HUES64 (cell line): Measurements from ENCODE around the gene RNF152.

Experiments used
- H3K27ac ChIP-seq: 2 replicates; pipeline ENCODE4 v1.7.0; 2013; ENCODE audit warnings: low read depth, low read length, inconsistent platforms
- H3K27me3 ChIP-seq: 2 replicates; pipeline ENCODE4 v1.6.1; 2013; ENCODE audit warnings: mild to moderate bottlenecking, low read length; ENCODE audit not compliant: insufficient read depth
- H3K36me3 ChIP-seq: 2 replicates; pipeline ENCODE4 v1.6.1; 2013; ENCODE audit warnings: mild to moderate bottlenecking, low read length; ENCODE audit not compliant: insufficient read depth
- H3K4me1 ChIP-seq: 2 replicates; pipeline ENCODE4 v1.6.1; 2013; ENCODE audit warnings: mild to moderate bottlenecking, low read length, moderate library complexity; ENCODE audit not compliant: insufficient read depth
- H3K4me3 ChIP-seq: 2 replicates; pipeline ENCODE4 v1.5.1; 2013; ENCODE audit warnings: mild to moderate bottlenecking, low read length, moderate library complexity
- H3K9ac ChIP-seq: 2 replicates; pipeline ENCODE4 v1.6.1; 2013; ENCODE audit warnings: mild to moderate bottlenecking, low read depth, low read length
- H3K9me3 ChIP-seq: 2 replicates; pipeline ENCODE4 v1.6.1; 2013; ENCODE audit warnings: low read depth, low read length; ENCODE audit not compliant: insufficient read depth
- WGBS: fragments of 150-250, 120-280 bp; methylation state at CpG from one replicate; pipeline ENCODE4 v1.1.7; 2013; ENCODE audit warnings: missing lambda C conversion rate; 5-methylcytosine and 5-hydroxymethylcytosine counted together

RNF152 gene

DNA sequence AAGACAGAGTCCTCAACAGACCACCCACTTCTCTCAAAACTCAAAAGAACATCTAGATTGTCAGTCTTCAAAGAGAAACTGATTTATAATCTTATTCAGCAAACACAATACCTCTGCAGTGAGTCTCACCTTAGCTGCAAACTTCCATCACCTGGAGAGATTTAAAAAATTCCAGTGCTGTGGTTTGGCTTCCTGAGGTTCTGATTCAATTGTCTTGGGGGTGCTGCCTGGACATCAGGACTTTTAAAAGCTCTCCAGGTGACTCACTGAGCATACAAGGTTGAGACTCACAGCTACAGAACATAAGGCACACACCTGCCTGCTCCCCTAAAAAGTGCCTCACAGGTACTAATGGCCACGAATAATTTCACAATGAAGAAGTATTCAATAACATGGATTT lies 40.3 kb downstream of the RNF152 start:
- H3K4me3 ChIP-seq, result no peak overlapping the region
- H3K36me3 ChIP-seq, result no peaks in the 10 kb centered on the region
- no peaks in the 10 kb centered on the region for H3K9me3 ChIP-seq
- no peak overlapping the region for H3K27ac ChIP-seq
- peaks cover 11% of the 10 kb centered on the region; the same call in 1 of the 2 replicates for H3K4me1 ChIP-seq
- H3K9ac ChIP-seq, result no peak overlapping the region
- no peaks in the 10 kb centered on the region for H3K27me3 ChIP-seq
- WGBS, result 89% methylated on average over 1 of the region's 1 CpG

DNA sequence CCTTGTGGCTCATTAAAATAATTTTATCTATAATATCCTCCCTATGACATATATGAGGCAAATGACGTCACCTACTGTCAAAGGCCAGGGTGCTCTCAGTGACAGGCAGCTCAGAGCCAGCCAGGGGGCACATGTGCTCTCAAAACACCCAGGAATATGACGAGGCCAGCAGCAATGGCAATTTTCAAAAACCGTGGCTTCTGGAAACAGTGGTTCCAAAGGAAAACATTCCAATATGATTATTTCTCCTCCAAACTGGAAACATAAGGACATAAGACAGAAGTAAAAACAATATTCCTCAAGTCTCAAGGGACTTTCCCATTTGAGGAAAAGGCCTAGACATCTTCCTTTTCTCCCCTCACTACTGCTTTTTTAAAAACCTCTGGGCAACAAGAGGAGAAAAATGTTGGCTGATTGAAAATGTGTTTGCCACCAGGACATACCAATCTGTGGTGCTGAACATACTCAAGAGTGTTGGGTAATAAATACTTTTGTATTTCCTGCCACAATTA lies 40.8 kb downstream of the RNF152 start:
- 83% methylated on average over 3 of the region's 3 CpGs for WGBS
- Histone ChIP-seq H3K4me1 (peaks cover 11% of the 10 kb centered on the region; the same call in 1 of the 2 replicates), H3K27me3 (no peaks in the 10 kb centered on the region)

DNA sequence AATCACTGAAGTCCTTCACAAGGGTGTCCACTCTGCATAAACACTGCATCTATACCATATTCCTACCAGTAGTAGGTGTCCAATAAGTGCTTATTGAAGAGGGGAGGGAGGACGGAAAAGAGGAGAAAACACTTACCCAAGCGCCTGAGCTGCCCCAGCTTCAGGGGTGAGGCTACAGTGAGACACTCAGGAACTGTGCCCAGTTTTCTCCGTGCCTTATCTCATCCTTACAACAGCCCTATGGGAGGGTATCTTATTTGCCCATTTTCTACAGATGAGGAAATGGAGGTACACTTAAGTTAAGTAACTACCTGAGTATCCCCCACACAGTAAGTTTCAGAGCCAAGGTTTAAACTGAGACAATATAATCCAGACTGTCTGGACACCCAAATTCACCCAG lies 41.5 kb downstream of the RNF152 start:
- Histone ChIP-seq H3K36me3 (no peaks in the 10 kb centered on the region), H3K4me1 (peaks cover 11% of the 10 kb centered on the region; the same call in 1 of the 2 replicates), H3K27ac (no peak overlapping the region), H3K27me3 (no peaks in the 10 kb centered on the region), H3K9me3 (no peaks in the 10 kb centered on the region), H3K4me3 (no peak overlapping the region), H3K9ac (no peak overlapping the region)
- 81% methylated on average over 3 of the region's 3 CpGs for WGBS

More for the DNA sequence above, 40.8 kb downstream of the RNF152 start:
- Histone ChIP-seq H3K9ac (no peak overlapping the region), H3K9me3 (no peaks in the 10 kb centered on the region), H3K27ac (no peak overlapping the region), H3K4me3 (no peak overlapping the region), H3K36me3 (no peaks in the 10 kb centered on the region)

DNA sequence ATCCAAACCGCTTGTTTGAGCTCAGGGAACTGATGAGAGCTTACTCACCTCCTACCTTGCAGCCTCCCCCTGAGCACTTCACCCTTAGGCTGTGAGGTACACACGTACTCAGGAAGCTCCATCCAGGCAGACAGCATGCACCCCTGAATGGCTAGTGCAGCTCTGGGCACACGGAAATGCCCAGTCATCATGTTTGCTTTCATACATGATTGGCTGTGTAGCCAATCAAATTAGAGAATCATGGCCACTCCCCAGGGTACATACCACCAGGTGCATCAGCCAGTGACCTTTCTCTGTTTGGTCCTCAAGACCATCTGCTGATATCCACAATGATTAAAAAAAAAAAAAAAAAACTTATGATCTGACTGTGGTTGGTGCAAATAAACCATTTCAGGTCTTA lies 42.1 kb downstream of the RNF152 start:
- H3K4me3 ChIP-seq, result no peak overlapping the region
- 89% methylated on average over 3 of the region's 3 CpGs for WGBS
- no peaks in the 10 kb centered on the region for H3K27me3 ChIP-seq

DNA sequence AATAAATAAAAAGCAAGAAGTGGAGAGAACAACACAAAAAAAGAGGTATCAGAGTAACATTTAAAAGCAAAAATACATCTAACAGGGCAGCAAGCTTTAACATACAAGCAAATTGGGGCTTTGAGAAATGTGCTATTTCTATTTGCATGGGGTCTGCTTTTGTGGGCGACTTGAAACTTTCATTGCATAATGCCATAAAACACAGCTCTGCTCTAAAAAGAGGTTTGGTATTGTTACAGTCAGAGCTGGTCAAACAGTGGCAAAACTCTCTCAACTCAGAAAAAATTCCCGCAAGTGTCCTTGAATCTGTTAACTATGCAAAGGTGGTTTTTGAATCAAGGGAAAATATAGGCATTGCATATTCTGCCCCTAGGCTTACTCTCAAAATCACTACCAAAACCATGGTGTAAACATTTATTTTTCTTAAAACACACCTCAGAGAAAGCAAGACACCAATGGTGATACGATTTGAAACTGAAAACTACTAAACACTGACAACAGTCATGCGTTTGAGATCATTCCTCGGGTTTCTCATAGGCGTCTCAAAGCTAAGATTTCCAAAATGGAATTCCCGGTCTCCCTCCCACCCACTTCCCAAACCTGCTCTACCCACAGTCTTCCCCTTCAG lies 45.5 kb downstream of the RNF152 start:
- no peak overlapping the region for H3K4me3 ChIP-seq
- no peak overlapping the region for H3K9ac ChIP-seq
- H3K9me3 ChIP-seq, result no peaks in the 10 kb centered on the region
- H3K36me3 ChIP-seq, result no peaks in the 10 kb centered on the region
- 0 out of 2 replicates have a peak, but pooled peaks cover under 1% of the 10 kb centered on the region for H3K4me1 ChIP-seq
- H3K27me3 ChIP-seq, result no peaks in the 10 kb centered on the region
- H3K27ac ChIP-seq, result no peak overlapping the region
- 86% methylated on average over 6 of the region's 7 CpGs for WGBS

More for the DNA sequence above, 42.1 kb downstream of the RNF152 start:
- no peaks in the 10 kb centered on the region for H3K9me3 ChIP-seq
- H3K27ac ChIP-seq, result no peak overlapping the region
- H3K36me3 ChIP-seq, result no peaks in the 10 kb centered on the region
- H3K4me1 ChIP-seq, result peaks cover 11% of the 10 kb centered on the region; the same call in 1 of the 2 replicates
- no peak overlapping the region for H3K9ac ChIP-seq

DNA sequence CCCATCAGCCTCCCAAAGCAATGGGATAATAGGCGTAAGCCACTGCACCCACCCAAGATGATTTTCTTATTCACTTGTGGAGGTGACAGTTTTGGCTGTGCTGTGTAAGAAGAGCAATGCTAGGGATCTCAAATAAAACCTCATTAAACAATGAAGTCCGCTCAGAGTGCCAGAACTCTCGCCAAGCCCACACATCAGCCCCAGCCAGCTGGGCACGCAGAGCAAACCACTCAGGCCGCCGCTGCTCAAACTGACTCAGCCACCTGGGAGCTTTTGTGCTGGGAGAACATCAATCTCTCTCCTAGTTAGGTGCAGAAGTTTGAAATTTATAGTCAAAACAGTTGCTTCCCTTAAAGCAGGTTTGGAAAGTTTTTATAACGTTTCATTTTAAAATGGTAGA lies 47.6 kb downstream of the RNF152 start:
- Histone ChIP-seq H3K9me3 (no peaks in the 10 kb centered on the region), H3K36me3 (no peaks in the 10 kb centered on the region), H3K4me3 (no peak overlapping the region), H3K27me3 (no peaks in the 10 kb centered on the region), H3K9ac (no peak overlapping the region), H3K4me1 (no peaks in the 10 kb centered on the region), H3K27ac (no peak overlapping the region)
- WGBS, result 95% methylated on average over 6 of the region's 7 CpGs

DNA sequence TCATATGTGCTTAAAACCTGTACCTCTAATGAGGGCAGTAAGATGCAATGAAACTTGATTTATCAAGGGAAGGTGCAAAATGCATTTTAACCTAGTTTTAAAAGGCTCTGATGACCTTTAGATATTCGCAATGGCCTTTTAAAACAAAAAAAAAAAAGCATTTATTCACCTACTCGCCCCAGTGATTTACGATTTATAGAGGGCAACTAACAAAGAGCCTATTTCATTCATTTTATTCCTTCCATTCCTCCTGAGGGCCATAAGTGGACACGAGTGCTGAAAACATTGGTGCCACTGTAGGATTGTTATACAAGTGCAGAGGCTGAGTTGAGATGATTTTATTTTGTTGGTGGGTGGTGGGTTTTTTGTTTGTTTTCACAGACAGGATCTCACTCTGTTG lies 48.1 kb downstream of the RNF152 start:
- no peak overlapping the region for H3K4me3 ChIP-seq
- WGBS, result 94% methylated on average over 4 of the region's 4 CpGs
- no peak overlapping the region for H3K27ac ChIP-seq
- no peak overlapping the region for H3K9ac ChIP-seq
- H3K9me3 ChIP-seq, result no peaks in the 10 kb centered on the region
- no peaks in the 10 kb centered on the region for H3K27me3 ChIP-seq
- no peaks in the 10 kb centered on the region for H3K36me3 ChIP-seq
- H3K4me1 ChIP-seq, result no peaks in the 10 kb centered on the region

DNA sequence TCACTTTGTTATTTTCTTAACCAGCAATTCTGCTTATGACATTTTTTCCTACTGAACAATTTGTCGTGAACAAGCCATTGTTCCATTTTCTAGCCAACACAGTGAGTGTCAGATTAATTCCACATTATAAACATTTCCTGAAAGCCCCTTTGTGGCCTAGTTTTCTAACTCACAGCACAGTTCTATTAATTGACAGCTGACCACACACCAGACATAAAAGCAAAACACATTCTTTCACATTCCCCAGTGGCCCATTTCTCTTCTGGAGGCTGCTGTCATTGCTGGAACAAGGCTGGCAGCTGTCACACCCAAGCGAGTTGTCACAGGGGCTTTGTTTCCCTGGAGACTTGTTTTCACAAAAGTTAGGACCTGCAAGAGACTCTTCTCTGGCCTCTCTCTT lies 50.7 kb downstream of the RNF152 start:
- no peaks in the 10 kb centered on the region for H3K27me3 ChIP-seq
- WGBS, result 91% methylated on average over 2 of the region's 2 CpGs
- H3K36me3 ChIP-seq, result no peaks in the 10 kb centered on the region
- no peak overlapping the region for H3K27ac ChIP-seq
- H3K4me1 ChIP-seq, result no peaks in the 10 kb centered on the region
- no peak overlapping the region for H3K9ac ChIP-seq
- H3K4me3 ChIP-seq, result no peak overlapping the region
- no peaks in the 10 kb centered on the region for H3K9me3 ChIP-seq

DNA sequence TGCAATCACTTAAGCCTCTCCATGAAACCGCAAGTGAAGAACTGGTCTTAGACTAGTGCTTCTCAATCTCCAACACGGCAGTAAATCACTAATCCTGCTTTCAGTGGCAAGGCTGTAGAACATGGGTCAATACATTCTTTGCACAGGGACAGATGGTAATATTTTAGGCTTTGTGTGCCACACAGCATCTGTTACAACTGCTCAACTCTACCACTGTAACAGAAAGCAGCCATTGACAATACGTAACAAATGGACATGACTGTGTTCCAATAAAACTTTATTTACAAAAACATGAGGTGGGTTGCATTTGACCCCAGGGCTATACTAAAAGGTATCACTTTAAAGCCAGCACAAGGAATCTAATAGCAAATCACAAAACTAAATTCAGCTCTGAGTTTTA lies 51.1 kb downstream of the RNF152 start:
- Histone ChIP-seq H3K36me3 (no peaks in the 10 kb centered on the region), H3K9me3 (no peaks in the 10 kb centered on the region), H3K27ac (no peak overlapping the region), H3K27me3 (no peaks in the 10 kb centered on the region), H3K4me1 (no peaks in the 10 kb centered on the region), H3K9ac (no peak overlapping the region), H3K4me3 (no peak overlapping the region)
- WGBS, result 85% methylated on average over 3 of the region's 3 CpGs

DNA sequence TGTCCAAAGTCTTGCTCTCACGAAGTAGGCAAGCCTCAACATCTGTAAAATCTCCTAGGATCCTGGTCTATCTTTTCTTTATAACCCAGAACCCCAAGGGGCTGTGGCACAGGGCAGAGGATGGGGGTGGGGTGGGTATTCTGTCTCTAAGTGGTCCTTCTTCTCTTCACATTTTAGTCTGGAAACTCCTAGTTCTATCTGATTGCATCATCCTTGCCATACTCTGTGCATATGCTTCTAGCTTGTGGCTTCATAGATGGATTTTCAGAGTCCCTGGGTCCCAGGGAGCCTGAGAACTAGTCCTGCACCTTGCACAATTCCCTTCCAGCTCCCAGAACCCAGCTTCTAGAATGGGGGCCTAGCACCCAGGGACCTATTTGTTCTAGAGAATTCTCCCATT lies 52.5 kb downstream of the RNF152 start:
- Histone ChIP-seq H3K4me1 (no peaks in the 10 kb centered on the region), H3K27me3 (no peaks in the 10 kb centered on the region), H3K4me3 (no peak overlapping the region), H3K9me3 (no peaks in the 10 kb centered on the region), H3K36me3 (no peaks in the 10 kb centered on the region), H3K9ac (no peak overlapping the region), H3K27ac (no peak overlapping the region)
- WGBS, result 83% methylated on average over 1 of the region's 1 CpG

DNA sequence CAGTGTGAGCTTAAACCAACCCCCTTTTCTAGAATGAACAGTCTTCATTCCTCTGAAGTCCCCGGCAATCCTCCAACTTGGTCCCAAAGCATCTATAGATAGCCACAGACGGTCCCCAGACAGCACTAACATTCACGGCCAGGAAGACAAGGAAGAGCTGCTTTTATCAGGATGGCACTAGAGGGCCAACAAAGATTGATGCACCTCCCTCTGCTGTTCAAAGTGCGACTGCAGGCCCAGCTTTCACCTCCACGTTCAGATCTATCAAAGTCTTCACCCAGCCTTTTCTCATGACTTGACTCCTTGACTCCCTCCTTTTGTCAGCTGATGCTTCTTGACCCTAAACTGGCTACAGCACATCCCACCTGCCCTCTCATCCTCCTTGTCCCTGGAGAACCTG lies 54.3 kb downstream of the RNF152 start:
- WGBS, result 91% methylated on average over 5 of the region's 5 CpGs
- Histone ChIP-seq H3K4me3 (no peak overlapping the region), H3K27ac (no peak overlapping the region), H3K9me3 (no peaks in the 10 kb centered on the region), H3K4me1 (no peaks in the 10 kb centered on the region), H3K27me3 (no peaks in the 10 kb centered on the region), H3K9ac (no peak overlapping the region), H3K36me3 (no peaks in the 10 kb centered on the region)

DNA sequence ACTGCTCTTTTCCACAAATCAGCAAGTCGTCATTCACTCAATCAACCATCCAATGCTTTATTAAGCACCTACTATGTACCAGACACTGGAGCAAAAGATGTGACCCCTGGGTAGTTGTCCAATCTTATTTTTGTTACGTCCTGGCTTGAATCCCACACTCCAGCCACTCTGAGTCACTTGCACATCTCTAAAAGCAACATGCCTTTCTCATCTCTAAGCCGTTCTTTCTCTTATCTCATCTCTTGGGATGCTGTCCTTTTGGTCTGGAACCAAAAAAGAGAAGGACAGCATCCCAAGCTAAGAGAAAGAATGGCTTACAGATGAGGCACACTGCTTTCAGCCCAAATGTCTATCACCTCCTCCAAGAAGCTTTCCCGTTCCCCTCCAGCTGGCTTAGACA lies 58.8 kb downstream of the RNF152 start:
- H3K4me1 ChIP-seq, result no peaks in the 10 kb centered on the region
- WGBS, result 86% methylated on average over 4 of the region's 4 CpGs
- H3K9ac ChIP-seq, result no peak overlapping the region
- no peaks in the 10 kb centered on the region for H3K9me3 ChIP-seq
- H3K27ac ChIP-seq, result no peak overlapping the region
- no peaks in the 10 kb centered on the region for H3K27me3 ChIP-seq
- H3K36me3 ChIP-seq, result no peaks in the 10 kb centered on the region
- no peak overlapping the region for H3K4me3 ChIP-seq
